ENCODE results near the gene PPP1R3E. TPM values are rescaled to one million over a fixed set of nuclear protein-coding genes. Genes with fewer than 3 reads are reported as not detected.

The PPP1R3E gene
- total and polyA plus RNA-seq, 2 of the 13 experiments (the other 11 are each of a cell fraction or from before 2014, with no cell fraction given): 16.5 to 26.5 TPM

DNA sequence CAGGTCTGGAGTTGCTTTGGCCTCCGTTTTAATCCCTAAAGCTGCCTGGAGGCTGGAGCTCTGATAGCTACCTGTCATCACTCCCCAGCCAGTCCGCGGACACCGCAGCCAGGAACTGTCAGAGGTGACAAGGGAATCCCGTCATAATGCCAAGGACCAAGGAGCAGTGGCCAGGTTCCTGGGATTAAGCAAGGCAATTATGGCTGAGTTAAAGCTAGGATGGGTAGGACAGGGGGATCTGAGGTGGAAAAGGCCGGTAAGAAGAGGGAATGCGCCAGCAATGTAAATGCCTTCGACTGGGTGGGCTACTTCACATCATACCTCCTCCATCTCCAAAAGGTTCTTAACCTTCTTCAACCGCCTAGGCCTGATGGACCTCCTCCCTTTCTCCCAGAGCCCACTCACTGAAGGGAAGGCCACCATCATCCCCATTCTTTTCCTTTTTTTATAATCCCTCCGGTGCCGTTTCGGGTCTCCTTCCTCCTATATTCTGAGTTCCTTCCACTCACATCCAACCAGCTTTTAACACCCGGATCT lies 1.9 kb downstream of the PPP1R3E start (continued):
- TF ChIP-seq ZBTB4 (CRISPR knock-in tag; IDR thresholded peaks at IDR 0.05; ENCODE audit: borderline replicate concordance) (0 out of 2 replicates have a peak, but pooled peaks have one; percentile 63), SP5 (CRISPR knock-in tag; IDR thresholded peaks at IDR 0.05; ENCODE audit: borderline replicate concordance, low read depth) (no peak), SNAI1 (CRISPR knock-in tag; IDR thresholded peaks at IDR 0.05; ENCODE audit: borderline replicate concordance) (0 out of 2 replicates have a peak, but pooled peaks have one; percentile 6), FOXA3 (CRISPR knock-in tag; IDR thresholded peaks at IDR 0.05) (no peak), EP300 (IDR thresholded peaks at IDR 0.05; ENCODE audit: low read depth in 2 of 2, low read length in 2 of 2) (no peak), EP300 (CRISPR knock-in tag; IDR thresholded peaks at IDR 0.05; ENCODE audit: borderline replicate concordance) (no peak), ZNF101 (CRISPR knock-in tag; IDR thresholded peaks at IDR 0.05; ENCODE audit: borderline replicate concordance, low read depth) (no peak), ARHGAP35 (CRISPR knock-in tag; IDR thresholded peaks at IDR 0.05; ENCODE audit: borderline replicate concordance) (0 out of 2 replicates have a peak, but pooled peaks have one; percentile 70), ZNF549 (CRISPR knock-in tag; IDR thresholded peaks at IDR 0.05) (no peak), STAG1 (CRISPR knock-in tag; IDR thresholded peaks at IDR 0.05) (no peak), RNF219 (CRISPR knock-in tag; IDR thresholded peaks at IDR 0.05) (no peak), GATAD1 (CRISPR knock-in tag; IDR thresholded peaks at IDR 0.05) (no peak), KMT2B (CRISPR knock-in tag; IDR thresholded peaks at IDR 0.05) (no peak), ZNF644 (CRISPR knock-in tag; IDR thresholded peaks at IDR 0.05; ENCODE audit: low read depth) (no peak), YEATS4 (CRISPR knock-in tag; IDR thresholded peaks at IDR 0.05; ENCODE audit: borderline replicate concordance) (no peak), ZNF431 (CRISPR knock-in tag; IDR thresholded peaks at IDR 0.05; ENCODE audit: borderline replicate concordance, low read depth) (no peak), TRIM24 (CRISPR knock-in tag; IDR thresholded peaks at IDR 0.05) (no peak), ZFAT (CRISPR knock-in tag; conservative IDR thresholded peaks at IDR 0.05) (no peak), NRL (CRISPR knock-in tag; IDR thresholded peaks at IDR 0.05; ENCODE audit: borderline replicate concordance) (peak; percentile 76; the same call in 1 of the 2 replicates), ZNF740 (CRISPR knock-in tag; IDR thresholded peaks at IDR 0.05) (no peak)
- TF ChIP-seq, protein P1, sequence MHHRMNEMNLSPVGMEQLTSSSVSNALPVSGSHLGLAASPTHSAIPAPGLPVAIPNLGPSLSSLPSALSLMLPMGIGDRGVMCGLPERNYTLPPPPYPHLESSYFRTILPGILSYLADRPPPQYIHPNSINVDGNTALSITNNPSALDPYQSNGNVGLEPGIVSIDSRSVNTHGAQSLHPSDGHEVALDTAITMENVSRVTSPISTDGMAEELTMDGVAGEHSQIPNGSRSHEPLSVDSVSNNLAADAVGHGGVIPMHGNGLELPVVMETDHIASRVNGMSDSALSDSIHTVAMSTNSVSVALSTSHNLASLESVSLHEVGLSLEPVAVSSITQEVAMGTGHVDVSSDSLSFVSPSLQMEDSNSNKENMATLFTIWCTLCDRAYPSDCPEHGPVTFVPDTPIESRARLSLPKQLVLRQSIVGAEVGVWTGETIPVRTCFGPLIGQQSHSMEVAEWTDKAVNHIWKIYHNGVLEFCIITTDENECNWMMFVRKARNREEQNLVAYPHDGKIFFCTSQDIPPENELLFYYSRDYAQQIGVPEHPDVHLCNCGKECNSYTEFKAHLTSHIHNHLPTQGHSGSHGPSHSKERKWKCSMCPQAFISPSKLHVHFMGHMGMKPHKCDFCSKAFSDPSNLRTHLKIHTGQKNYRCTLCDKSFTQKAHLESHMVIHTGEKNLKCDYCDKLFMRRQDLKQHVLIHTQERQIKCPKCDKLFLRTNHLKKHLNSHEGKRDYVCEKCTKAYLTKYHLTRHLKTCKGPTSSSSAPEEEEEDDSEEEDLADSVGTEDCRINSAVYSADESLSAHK (CRISPR knock-in tag; IDR thresholded peaks at IDR 0.05; ENCODE audit: borderline replicate concordance): no peak
- TF ChIP-seq, protein P2, sequence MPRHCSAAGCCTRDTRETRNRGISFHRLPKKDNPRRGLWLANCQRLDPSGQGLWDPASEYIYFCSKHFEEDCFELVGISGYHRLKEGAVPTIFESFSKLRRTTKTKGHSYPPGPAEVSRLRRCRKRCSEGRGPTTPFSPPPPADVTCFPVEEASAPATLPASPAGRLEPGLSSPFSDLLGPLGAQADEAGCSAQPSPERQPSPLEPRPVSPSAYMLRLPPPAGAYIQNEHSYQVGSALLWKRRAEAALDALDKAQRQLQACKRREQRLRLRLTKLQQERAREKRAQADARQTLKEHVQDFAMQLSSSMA (CRISPR knock-in tag; IDR thresholded peaks at IDR 0.05): no peak
